ENCODE measurements around the gene PREP.

DNA sequence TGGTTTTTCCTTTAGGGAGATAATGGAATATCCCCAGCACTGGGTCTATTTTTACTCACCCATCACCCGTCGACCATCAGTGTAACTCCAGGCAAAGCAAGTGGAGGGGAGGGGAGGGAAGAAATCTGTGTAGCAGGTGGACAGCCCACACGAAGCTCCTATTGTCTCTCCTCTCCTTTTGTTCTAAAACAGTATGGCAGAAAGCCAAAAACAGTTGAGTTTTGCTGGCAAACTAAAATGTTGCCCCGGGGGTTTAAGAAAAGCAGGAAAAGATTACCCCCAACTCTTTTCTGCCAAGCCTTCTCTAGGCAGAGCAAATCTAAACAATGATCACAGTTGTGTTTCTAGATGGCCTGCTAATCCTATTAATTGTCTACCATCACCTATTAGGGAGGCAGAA lies 89.7 kb downstream of the PREP start:
- TF ChIP-seq POLR2AphosphoS5 (IDR thresholded peaks at IDR 0.05; ENCODE audit: low read depth, low read length) (no peak), RFX5 (IDR thresholded peaks at IDR 0.05; ENCODE audit: borderline replicate concordance, low read depth, low read length) (no peak), POLR2A (IDR thresholded peaks at IDR 0.05; ENCODE audit: control extremely low read depth in 1 of 2, low read depth in 2 of 2, low read length in 2 of 2) (no peak), RAD21 (IDR thresholded peaks at IDR 0.05 in 1 of 2, conservative IDR thresholded peaks at IDR 0.05 in 1 of 2; ENCODE audit: low read depth in 2 of 2, low read length in 2 of 2) (no peak), GABPA (IDR thresholded peaks at IDR 0.05; ENCODE audit: borderline replicate concordance, insufficient read depth, low read length) (no peak), TAF1 (IDR thresholded peaks at IDR 0.05; ENCODE audit: low read depth, low read length) (no peak), JUND (IDR thresholded peaks at IDR 0.05; ENCODE audit: low read length) (no peak), BRCA1 (IDR thresholded peaks at IDR 0.05; ENCODE audit: low read depth, low read length) (no peak), TCF12 (IDR thresholded peaks at IDR 0.05; ENCODE audit: low read depth, low read length) (no peak), EZH2 (IDR thresholded peaks at IDR 0.05; ENCODE audit: low read depth, low read length, severe bottlenecking) (no peak)
- TF ChIP-seq, protein P1, sequence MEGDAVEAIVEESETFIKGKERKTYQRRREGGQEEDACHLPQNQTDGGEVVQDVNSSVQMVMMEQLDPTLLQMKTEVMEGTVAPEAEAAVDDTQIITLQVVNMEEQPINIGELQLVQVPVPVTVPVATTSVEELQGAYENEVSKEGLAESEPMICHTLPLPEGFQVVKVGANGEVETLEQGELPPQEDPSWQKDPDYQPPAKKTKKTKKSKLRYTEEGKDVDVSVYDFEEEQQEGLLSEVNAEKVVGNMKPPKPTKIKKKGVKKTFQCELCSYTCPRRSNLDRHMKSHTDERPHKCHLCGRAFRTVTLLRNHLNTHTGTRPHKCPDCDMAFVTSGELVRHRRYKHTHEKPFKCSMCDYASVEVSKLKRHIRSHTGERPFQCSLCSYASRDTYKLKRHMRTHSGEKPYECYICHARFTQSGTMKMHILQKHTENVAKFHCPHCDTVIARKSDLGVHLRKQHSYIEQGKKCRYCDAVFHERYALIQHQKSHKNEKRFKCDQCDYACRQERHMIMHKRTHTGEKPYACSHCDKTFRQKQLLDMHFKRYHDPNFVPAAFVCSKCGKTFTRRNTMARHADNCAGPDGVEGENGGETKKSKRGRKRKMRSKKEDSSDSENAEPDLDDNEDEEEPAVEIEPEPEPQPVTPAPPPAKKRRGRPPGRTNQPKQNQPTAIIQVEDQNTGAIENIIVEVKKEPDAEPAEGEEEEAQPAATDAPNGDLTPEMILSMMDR (IDR thresholded peaks at IDR 0.05; ENCODE audit: control extremely low read depth in 1 of 3, insufficient read depth in 1 of 3, low read depth in 1 of 3, low read length in 3 of 3) = no peak
- TF ChIP-seq, protein P2, sequence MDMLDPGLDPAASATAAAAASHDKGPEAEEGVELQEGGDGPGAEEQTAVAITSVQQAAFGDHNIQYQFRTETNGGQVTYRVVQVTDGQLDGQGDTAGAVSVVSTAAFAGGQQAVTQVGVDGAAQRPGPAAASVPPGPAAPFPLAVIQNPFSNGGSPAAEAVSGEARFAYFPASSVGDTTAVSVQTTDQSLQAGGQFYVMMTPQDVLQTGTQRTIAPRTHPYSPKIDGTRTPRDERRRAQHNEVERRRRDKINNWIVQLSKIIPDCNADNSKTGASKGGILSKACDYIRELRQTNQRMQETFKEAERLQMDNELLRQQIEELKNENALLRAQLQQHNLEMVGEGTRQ (IDR thresholded peaks at IDR 0.05; ENCODE audit: low read length) = no peak

Measured in H1 (cell line).